SK-N-SH treated with all-trans-retinoic acid at 6 μM for 48 hours (cell line): ENCODE measurements around the gene SEPHS1.
"Not testable (repeated sequence)": the region's sequence is repeated elsewhere in the genome, so short reads cannot be mapped to it uniquely, and the experiment has no call there.

ENCODE experiments used
- ATAC-seq: fragments of 200-7000 bp; cut with Tn5 transposase; 3 replicates; pipeline ENCODE4 v1.9.1; 2020; ENCODE audit warnings: mild to moderate bottlenecking, moderate library complexity
- BACH2 ChIP-seq: fragments of 250-450 bp; sonication (Bioruptor Pico); IDR thresholded peaks from 2 replicates; pipeline ENCODE4 v1.9.0; 2021; ENCODE audit warnings: mild to moderate bottlenecking, borderline replicate concordance
- CSDC2 ChIP-seq: fragments of 250-450 bp; sonication (Bioruptor Pico); IDR thresholded peaks from 2 replicates; pipeline ENCODE4 v1.5.0; 2020; ENCODE audit warnings: mild to moderate bottlenecking, moderate library complexity
- CSRNP3 ChIP-seq: fragments of 250-450 bp; sonication (Bioruptor Pico); IDR thresholded peaks from 2 replicates; pipeline ENCODE4 v1.5.1; 2021; ENCODE audit warnings: mild to moderate bottlenecking, moderate library complexity
- ESRRG ChIP-seq: fragments of 250-450 bp; sonication (Bioruptor Pico); IDR thresholded peaks from 2 replicates; pipeline ENCODE4 v1.6.1; 2021; ENCODE audit warnings: mild to moderate bottlenecking
- GLIS3 ChIP-seq: fragments of 250-450 bp; sonication (Bioruptor Pico); IDR thresholded peaks from 2 replicates; pipeline ENCODE4 v1.5.0; 2020; ENCODE audit warnings: mild to moderate bottlenecking, moderate library complexity
- ISL1 ChIP-seq: fragments of 250-450 bp; sonication (Bioruptor Pico); IDR thresholded peaks from 2 replicates; pipeline ENCODE4 v2.1.2; 2022; ENCODE audit warnings: mild to moderate bottlenecking, moderate library complexity
- OSR1 ChIP-seq: fragments of 250-450 bp; sonication (Bioruptor Pico); IDR thresholded peaks from 2 replicates; pipeline ENCODE4 v1.8.0; 2022; ENCODE audit warnings: moderate library complexity, mild to moderate bottlenecking, inconsistent platforms
- PPARA ChIP-seq: fragments of 250-450 bp; sonication (Bioruptor Pico); IDR thresholded peaks from 2 replicates; pipeline ENCODE4 v1.5.0; 2020; ENCODE audit warnings: mild to moderate bottlenecking, borderline replicate concordance
- SNAI2 ChIP-seq: fragments of 250-450 bp; sonication (Bioruptor Pico); IDR thresholded peaks from 2 replicates; pipeline ENCODE4 v1.5.0; 2020; ENCODE audit warnings: mild to moderate bottlenecking, moderate library complexity
- TCF4 ChIP-seq: fragments of 250-450 bp; sonication (Bioruptor Pico); IDR thresholded peaks from 2 replicates; pipeline ENCODE4 v1.8.0; 2021; ENCODE audit warnings: mild to moderate bottlenecking, moderate library complexity, borderline replicate concordance
- TSHZ2 ChIP-seq: fragments of 250-450 bp; sonication (Bioruptor Pico); IDR thresholded peaks from 2 replicates; pipeline ENCODE4 v1.5.0; 2020; ENCODE audit warnings: mild to moderate bottlenecking, moderate library complexity
- ZC3H10 ChIP-seq: fragments of 250-450 bp; sonication (Bioruptor Pico); IDR thresholded peaks from 2 replicates; pipeline ENCODE4 v1.5.1; 2021; ENCODE audit warnings: mild to moderate bottlenecking, moderate library complexity
- ZFP3 ChIP-seq: fragments of 250-450 bp; sonication (Bioruptor Pico); IDR thresholded peaks from 2 replicates; pipeline ENCODE4 v1.5.0; 2020; ENCODE audit warnings: mild to moderate bottlenecking, moderate library complexity
- ZFP30 ChIP-seq: fragments of 450-650 bp; formaldehyde crosslinking; IDR thresholded peaks from 2 replicates; pipeline ENCODE4 v1.5.0; 2022; ENCODE audit warnings: mild to moderate bottlenecking, moderate library complexity
- ZNF565 ChIP-seq: fragments of 450-650 bp; formaldehyde crosslinking; conservative IDR thresholded peaks from 2 replicates; pipeline ENCODE4 v1.5.0; 2020; ENCODE audit warnings: low read depth, mild to moderate bottlenecking, moderate library complexity
- ZNF70 ChIP-seq: fragments of 450-650 bp; formaldehyde crosslinking; IDR thresholded peaks from 2 replicates; pipeline ENCODE4 v1.5.0; 2020; ENCODE audit warnings: mild to moderate bottlenecking, moderate library complexity
- ZNF8 ChIP-seq: fragments of 450-650 bp; formaldehyde crosslinking; IDR thresholded peaks from 2 replicates; pipeline ENCODE4 v1.5.0; 2020; ENCODE audit warnings: mild to moderate bottlenecking, moderate library complexity
- TF ChIP-seq, protein P1 (sequence below): fragments of 250-450 bp; sonication (Bioruptor Pico); IDR thresholded peaks from 2 replicates; pipeline ENCODE4 v1.5.1; 2020; ENCODE audit warnings: low read depth, mild to moderate bottlenecking, moderate library complexity
- TF ChIP-seq, protein P2 (sequence below): fragments of 250-450 bp; sonication (Bioruptor Pico); IDR thresholded peaks from 2 replicates; pipeline ENCODE4 v1.8.0; 2020; ENCODE audit warnings: mild to moderate bottlenecking, moderate library complexity, borderline replicate concordance
- TF ChIP-seq, protein P3 (sequence below): fragments of 250-450 bp; sonication (Bioruptor Pico); IDR thresholded peaks from 2 replicates; pipeline ENCODE4 v1.8.0; 2021; ENCODE audit warnings: low read depth, mild to moderate bottlenecking, moderate library complexity, borderline replicate concordance

SEPHS1 gene

GRCh38 chr10:13383399-13383761 is 35.3 kb upstream of the SEPHS1 start:
- peak; percentile 56 for ATAC-seq
- TF ChIP-seq ZNF70 (CRISPR knock-in tag) (peak; percentile 88), OSR1 (CRISPR knock-in tag) (no peak)

DNA sequence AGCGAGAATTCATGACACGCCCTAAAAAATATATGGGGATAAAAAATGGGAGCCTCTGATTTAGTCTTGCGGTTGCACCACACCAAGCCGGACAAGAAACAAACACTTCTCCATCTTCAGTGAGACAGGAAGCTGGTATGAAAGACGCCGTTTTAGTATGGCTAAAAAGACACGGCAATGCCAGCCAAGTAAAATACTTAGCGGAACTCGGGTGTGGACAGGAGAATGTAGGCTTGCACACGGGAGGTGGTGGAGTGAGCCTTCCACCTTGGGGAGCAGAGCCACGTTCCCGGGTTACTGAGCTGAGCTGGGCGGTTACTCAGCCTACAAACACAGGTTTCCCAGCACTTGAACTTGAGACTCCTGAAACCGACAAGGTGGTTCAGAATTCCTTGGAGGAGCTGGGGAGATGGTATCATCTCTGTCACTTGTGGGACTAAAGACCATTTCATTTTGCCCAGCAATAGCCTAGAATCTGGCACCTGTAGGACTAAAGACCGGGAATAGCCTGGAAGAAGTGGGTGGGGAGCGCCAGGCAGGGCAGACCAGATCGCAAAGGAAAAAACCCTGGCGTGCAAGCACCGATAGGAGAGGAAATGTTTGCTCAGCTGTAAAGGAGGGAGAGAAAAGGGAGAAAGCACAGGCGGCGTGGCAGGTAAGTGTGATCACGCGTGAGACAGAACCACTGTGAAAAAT is 34.8 kb upstream of the SEPHS1 start:
- ATAC-seq, result peak; percentile 83
- TF ChIP-seq ZNF565, result no peak
- TF ChIP-seq, protein P1, sequence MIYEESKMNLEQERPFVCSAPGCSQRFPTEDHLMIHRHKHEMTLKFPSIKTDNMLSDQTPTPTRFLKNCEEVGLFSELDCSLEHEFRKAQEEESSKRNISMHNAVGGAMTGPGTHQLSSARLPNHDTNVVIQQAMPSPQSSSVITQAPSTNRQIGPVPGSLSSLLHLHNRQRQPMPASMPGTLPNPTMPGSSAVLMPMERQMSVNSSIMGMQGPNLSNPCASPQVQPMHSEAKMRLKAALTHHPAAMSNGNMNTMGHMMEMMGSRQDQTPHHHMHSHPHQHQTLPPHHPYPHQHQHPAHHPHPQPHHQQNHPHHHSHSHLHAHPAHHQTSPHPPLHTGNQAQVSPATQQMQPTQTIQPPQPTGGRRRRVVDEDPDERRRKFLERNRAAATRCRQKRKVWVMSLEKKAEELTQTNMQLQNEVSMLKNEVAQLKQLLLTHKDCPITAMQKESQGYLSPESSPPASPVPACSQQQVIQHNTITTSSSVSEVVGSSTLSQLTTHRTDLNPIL, result no peak
- TF ChIP-seq ZNF8 (CRISPR knock-in tag), result no peak
- no peak for TF ChIP-seq TCF4 (CRISPR knock-in tag)
- no peak for TF ChIP-seq SNAI2
- no peak for TF ChIP-seq TSHZ2 (CRISPR knock-in tag)
- TF ChIP-seq, protein P2, sequence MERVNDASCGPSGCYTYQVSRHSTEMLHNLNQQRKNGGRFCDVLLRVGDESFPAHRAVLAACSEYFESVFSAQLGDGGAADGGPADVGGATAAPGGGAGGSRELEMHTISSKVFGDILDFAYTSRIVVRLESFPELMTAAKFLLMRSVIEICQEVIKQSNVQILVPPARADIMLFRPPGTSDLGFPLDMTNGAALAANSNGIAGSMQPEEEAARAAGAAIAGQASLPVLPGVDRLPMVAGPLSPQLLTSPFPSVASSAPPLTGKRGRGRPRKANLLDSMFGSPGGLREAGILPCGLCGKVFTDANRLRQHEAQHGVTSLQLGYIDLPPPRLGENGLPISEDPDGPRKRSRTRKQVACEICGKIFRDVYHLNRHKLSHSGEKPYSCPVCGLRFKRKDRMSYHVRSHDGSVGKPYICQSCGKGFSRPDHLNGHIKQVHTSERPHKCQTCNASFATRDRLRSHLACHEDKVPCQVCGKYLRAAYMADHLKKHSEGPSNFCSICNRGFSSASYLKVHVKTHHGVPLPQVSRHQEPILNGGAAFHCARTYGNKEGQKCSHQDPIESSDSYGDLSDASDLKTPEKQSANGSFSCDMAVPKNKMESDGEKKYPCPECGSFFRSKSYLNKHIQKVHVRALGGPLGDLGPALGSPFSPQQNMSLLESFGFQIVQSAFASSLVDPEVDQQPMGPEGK (CRISPR knock-in tag), result no peak
- no peak for TF ChIP-seq CSRNP3 (CRISPR knock-in tag)
- TF ChIP-seq, protein P3, sequence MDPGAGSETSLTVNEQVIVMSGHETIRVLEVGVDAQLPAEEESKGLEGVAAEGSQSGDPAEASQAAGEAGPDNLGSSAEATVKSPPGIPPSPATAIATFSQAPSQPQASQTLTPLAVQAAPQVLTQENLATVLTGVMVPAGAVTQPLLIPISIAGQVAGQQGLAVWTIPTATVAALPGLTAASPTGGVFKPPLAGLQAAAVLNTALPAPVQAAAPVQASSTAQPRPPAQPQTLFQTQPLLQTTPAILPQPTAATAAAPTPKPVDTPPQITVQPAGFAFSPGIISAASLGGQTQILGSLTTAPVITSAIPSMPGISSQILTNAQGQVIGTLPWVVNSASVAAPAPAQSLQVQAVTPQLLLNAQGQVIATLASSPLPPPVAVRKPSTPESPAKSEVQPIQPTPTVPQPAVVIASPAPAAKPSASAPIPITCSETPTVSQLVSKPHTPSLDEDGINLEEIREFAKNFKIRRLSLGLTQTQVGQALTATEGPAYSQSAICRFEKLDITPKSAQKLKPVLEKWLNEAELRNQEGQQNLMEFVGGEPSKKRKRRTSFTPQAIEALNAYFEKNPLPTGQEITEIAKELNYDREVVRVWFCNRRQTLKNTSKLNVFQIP, result no peak
- no peak for TF ChIP-seq ZC3H10 (CRISPR knock-in tag)
- TF ChIP-seq ZFP3 (CRISPR knock-in tag), result no peak
- TF ChIP-seq OSR1 (CRISPR knock-in tag), result no peak
- TF ChIP-seq BACH2 (CRISPR knock-in tag), result no peak
- TF ChIP-seq ZFP30 (CRISPR knock-in tag), result no peak
- no peak for TF ChIP-seq PPARA
- TF ChIP-seq CSDC2 (CRISPR knock-in tag), result no peak
- TF ChIP-seq GLIS3, result no peak
- no peak for TF ChIP-seq ESRRG (CRISPR knock-in tag)

GRCh38 chr10:13379061-13379460 is 31.0 kb upstream of the SEPHS1 start:
- not testable (repeated sequence) for ATAC-seq

- no peak for ATAC-seq
Measured at GRCh38 chr10:13376746-13377145, 28.7 kb upstream of the SEPHS1 start.

More at GRCh38 chr10:13376746-13377145, 28.7 kb upstream of the SEPHS1 start:
- no peak for TF ChIP-seq ZNF8 (CRISPR knock-in tag)
- TF ChIP-seq ISL1 (CRISPR knock-in tag), result no peak
- no peak for TF ChIP-seq BACH2 (CRISPR knock-in tag)
- TF ChIP-seq, protein P1, result no peak
- TF ChIP-seq ZNF70 (CRISPR knock-in tag), result no peak
- TF ChIP-seq TCF4 (CRISPR knock-in tag), result no peak
